SJCRH30 (cell line): Measurements from ENCODE around the gene PEPD. TPM values are rescaled to one million over a fixed set of nuclear protein-coding genes. Genes with fewer than 3 reads are reported as not detected.

Experiments used
- DNase-seq, 2 experiments: peaks; one replicate each; pipeline ENCODE4 v3.0.0-alpha.2; 2015 to 2020
- H3K27ac ChIP-seq: fragments of 250-450 bp; sonication (Bioruptor Pico); 2 replicates; pipeline ENCODE4 v1.5.1; 2020; ENCODE audit warnings: mild to moderate bottlenecking, moderate library complexity
- H3K27me3 ChIP-seq: fragments of 250-450 bp; sonication (Bioruptor Pico); 2 replicates; pipeline ENCODE4 v1.5.1; 2020; ENCODE audit warnings: mild to moderate bottlenecking, moderate library complexity
- H3K36me3 ChIP-seq: fragments of 250-450 bp; sonication (Bioruptor Pico); 2 replicates; pipeline ENCODE4 v1.5.1; 2020; ENCODE audit warnings: mild to moderate bottlenecking, moderate library complexity
- H3K4me1 ChIP-seq: fragments of 250-450 bp; sonication (Bioruptor Pico); 2 replicates; pipeline ENCODE4 v1.5.1; 2020; ENCODE audit warnings: mild to moderate bottlenecking, moderate library complexity
- H3K4me3 ChIP-seq: fragments of 250-450 bp; sonication (Bioruptor Pico); 2 replicates; pipeline ENCODE4 v1.5.1; 2020; ENCODE audit warnings: mild to moderate bottlenecking, moderate library complexity
- H3K9me3 ChIP-seq: fragments of 250-450 bp; sonication (Bioruptor Pico); replicated peaks from 2 replicates; pipeline ENCODE4 v1.5.1; 2020; ENCODE audit warnings: mild to moderate bottlenecking, moderate library complexity
- total RNA-seq: library from RNA; depleted of rRNA; stranded (reverse); fragments of >200 nt; shearing (Covaris generic); gene quantifications from 2 replicates; pipeline ENCODE4 v1.2.3, GENCODE V29; 2014

Gene PEPD
- total RNA-seq, 1 experiment from 2014 or later: 39.5 TPM

DNA sequence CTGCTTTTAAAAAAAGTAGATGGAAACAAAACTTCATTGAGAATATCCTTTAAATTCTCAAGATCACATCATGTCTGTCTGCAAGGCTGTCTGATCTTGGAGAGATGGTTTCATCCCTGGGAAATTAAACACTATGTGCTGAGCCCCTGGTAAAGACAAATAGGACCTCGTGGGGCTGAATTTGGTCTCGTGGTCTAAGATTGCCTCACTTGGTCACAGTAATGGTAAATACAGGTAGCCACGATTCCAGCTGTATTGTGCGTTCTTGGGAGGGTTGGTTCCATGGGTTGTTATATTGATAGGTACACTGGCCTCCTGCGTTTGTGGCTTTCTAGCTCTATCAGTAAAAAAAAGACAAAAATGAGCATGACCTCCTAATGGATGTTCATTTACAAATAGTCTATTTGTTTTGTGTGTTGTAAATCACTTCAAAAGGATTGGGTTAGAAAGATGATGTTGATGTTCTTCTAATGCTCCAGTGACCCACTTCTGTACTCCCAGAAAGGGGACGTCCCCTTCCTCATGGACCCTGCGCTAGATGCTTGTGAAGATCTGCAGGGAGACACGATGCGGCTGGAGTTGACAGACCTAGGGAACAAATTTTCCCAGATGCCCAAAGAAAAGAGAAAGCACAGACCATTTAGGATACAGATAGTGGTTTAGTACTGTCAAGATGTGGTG, 146.3 kb downstream of the PEPD start:
- Histone ChIP-seq H3K27ac (no peak overlapping the region), H3K4me3 (peak overlapping the region; percentile 85), H3K9me3 (no peaks in the 10 kb centered on the region), H3K36me3 (peaks cover 11% of the 10 kb centered on the region), H3K27me3 (no peaks in the 10 kb centered on the region), H3K4me1 (no peaks in the 10 kb centered on the region)
- no peak for DNase-seq

- Histone ChIP-seq H3K36me3 (peaks cover 2% of the 10 kb centered on the region; the same call in 1 of the 2 replicates), H3K27me3 (no peaks in the 10 kb centered on the region), H3K9me3 (no peaks in the 10 kb centered on the region), H3K27ac (peak overlapping the region; percentile 41; the same call in 1 of the 2 replicates), H3K4me3 (peak overlapping the region; percentile 85), H3K4me1 (no peaks in the 10 kb centered on the region)
- DNase-seq: peak; percentile 47 to 59
Observed at GRCh38 chr19:33374236-33374714, 147.3 kb downstream of the PEPD start.

GRCh38 chr19:33373453-33374235, 147.9 kb downstream of the PEPD start, which contains the start of gene CEBPG:
TSS of gene CEBPG (plus strand) at chr19:33373709. CDS start at chr19:33379240, 5,531 bp downstream.
- peak within 1 kb of the TSS; percentile 64 for H3K27ac ChIP-seq
- peak within 1 kb of the TSS; percentile 85 for H3K4me3 ChIP-seq
- no peaks in the 10 kb centered on the region for H3K27me3 ChIP-seq
- no peaks in the 10 kb centered on the region for H3K36me3 ChIP-seq
- DNase-seq: peak; percentile 92 to 93
- H3K9me3 ChIP-seq: no peaks in the 10 kb centered on the region
- H3K4me1 ChIP-seq: peaks cover 2% of the 10 kb centered on the region

DNA sequence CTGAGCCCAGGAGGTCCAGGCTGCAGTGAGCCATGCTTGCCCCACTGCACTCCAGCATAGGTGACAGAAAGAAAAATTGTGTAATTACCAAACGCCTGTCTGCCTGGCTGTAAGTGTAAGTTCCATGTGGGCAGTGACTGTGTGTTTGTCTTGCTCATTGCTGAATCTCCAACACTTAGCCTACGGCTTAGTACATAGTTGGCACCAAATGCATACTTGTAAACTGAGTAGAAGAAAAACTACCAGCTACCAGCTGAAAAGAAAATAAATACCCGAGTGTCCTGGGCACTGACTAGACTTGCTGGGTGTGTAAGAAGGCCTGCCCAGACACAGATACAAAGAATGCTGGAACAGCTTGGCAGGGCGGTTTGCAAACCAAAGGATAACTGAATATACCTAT, 150.8 kb downstream of the PEPD start:
- peaks cover 13% of the 10 kb centered on the region for H3K4me1 ChIP-seq
- H3K9me3 ChIP-seq: no peaks in the 10 kb centered on the region
- H3K36me3 ChIP-seq: no peaks in the 10 kb centered on the region
- H3K27me3 ChIP-seq: peaks cover 2% of the 10 kb centered on the region; the same call in 1 of the 2 replicates
- no peak overlapping the region for H3K27ac ChIP-seq
- H3K4me3 ChIP-seq: no peak overlapping the region
- no peak for DNase-seq

DNA sequence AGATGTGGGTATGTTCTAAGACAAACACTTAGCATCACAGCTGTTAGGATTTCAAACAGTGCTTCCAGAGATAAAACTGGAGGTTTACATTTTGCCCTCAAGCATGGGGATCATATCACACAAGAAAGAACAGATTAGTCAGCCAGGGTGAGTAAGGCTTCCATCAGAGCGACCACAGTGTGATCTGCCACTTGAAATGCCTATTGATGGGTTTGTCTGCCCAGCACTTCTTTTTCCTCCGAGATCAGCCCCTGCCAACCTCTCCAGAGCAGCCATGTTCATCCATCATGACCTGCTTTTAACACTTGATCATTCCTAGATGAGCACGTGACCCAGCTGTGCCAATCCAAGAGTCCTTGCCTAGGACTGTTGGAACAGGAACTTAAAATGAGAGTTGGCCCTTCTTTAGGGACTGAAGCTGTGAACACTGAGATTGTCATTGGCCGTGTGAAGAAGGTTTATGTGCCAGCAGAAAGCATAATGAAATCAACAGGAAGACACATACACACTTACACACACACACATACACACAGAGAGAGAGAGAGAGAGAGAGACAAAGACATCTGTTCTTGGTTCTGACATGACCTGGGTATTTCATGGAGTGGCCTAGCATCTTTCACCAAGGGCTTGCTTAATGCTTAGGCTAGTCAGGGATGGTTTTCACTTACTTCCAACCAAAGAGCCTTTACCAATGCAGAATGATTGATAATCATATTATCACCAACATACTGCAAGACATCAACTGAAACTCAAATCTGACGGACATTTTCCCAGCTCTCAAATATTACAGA, 153.3 kb downstream of the PEPD start:
- no peak overlapping the region; the same call in 1 of the 2 replicates for H3K27ac ChIP-seq
- H3K27me3 ChIP-seq: peaks cover 5% of the 10 kb centered on the region; the same call in 1 of the 2 replicates
- no peaks in the 10 kb centered on the region for H3K36me3 ChIP-seq
- H3K9me3 ChIP-seq: no peaks in the 10 kb centered on the region
- no peak overlapping the region for H3K4me3 ChIP-seq
- DNase-seq: peak; percentile 61 to 75
- H3K4me1 ChIP-seq: peaks cover 13% of the 10 kb centered on the region

DNA sequence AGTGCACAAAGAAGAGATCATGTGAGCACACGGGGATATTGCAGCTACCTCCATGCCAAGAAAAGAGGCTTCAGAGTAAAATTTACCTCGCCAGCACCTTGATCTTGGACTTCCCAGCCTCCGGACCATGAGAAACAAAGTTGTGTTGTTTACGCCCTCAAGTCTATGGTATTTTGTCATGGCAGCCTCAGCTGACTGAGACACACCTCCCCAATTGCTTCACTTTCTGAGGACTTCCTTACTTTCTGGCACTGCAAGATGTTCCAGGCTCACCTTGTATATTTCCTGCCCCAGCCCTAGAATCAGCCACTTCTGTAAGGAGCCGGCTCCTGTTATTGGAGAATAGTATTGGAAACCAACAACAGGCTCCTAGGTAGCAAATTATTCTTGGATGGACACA, 154.7 kb downstream of the PEPD start:
- Histone ChIP-seq H3K27ac (no peak overlapping the region), H3K36me3 (no peaks in the 10 kb centered on the region), H3K27me3 (peaks cover 5% of the 10 kb centered on the region; the same call in 1 of the 2 replicates), H3K4me3 (no peak overlapping the region), H3K9me3 (no peaks in the 10 kb centered on the region), H3K4me1 (peaks cover 13% of the 10 kb centered on the region)
- DNase-seq: no peak

- peaks cover 5% of the 10 kb centered on the region; the same call in 1 of the 2 replicates for H3K27me3 ChIP-seq
- H3K4me3 ChIP-seq: no peak overlapping the region
- peaks cover 13% of the 10 kb centered on the region for H3K4me1 ChIP-seq
- no peaks in the 10 kb centered on the region for H3K9me3 ChIP-seq
- H3K27ac ChIP-seq: no peak overlapping the region
- DNase-seq: no peak
- no peaks in the 10 kb centered on the region for H3K36me3 ChIP-seq
Observed at GRCh38 chr19:33366127-33366526, 155.5 kb downstream of the PEPD start.

GRCh38 chr19:33365691-33366090, 155.9 kb downstream of the PEPD start:
- Histone ChIP-seq H3K9me3 (no peaks in the 10 kb centered on the region), H3K27me3 (peaks cover 5% of the 10 kb centered on the region; the same call in 1 of the 2 replicates), H3K4me1 (peaks cover 13% of the 10 kb centered on the region), H3K4me3 (no peak overlapping the region), H3K27ac (no peak overlapping the region), H3K36me3 (no peaks in the 10 kb centered on the region)
- DNase-seq: no peak

DNA sequence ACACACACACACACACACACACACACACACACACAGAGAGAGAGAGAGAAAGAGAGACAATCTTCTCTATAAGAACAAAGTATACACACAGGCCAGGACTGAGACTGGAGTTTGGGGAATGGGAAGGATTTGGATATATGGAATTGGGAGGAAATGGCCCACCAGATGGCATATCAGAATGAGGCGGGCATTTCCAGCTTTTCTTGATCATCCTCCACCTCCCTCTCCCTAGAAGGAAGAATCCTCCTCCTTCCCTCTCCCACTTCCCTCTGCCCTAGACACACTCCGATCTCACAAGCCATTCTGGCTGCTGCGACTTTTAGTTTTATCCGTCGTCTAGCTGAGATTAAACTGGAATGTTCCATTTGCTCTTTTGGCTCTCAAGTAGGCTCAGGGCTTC, 158.1 kb downstream of the PEPD start:
- peaks cover 5% of the 10 kb centered on the region; the same call in 1 of the 2 replicates for H3K27me3 ChIP-seq
- H3K36me3 ChIP-seq: no peaks in the 10 kb centered on the region
- H3K9me3 ChIP-seq: no peaks in the 10 kb centered on the region
- H3K27ac ChIP-seq: no peak overlapping the region
- no peak for DNase-seq
- peaks cover 9% of the 10 kb centered on the region for H3K4me1 ChIP-seq
- no peak overlapping the region for H3K4me3 ChIP-seq

GRCh38 chr19:33362508-33363228, 158.9 kb downstream of the PEPD start:
- no peaks in the 10 kb centered on the region for H3K36me3 ChIP-seq
- H3K27me3 ChIP-seq: peaks cover 5% of the 10 kb centered on the region; the same call in 1 of the 2 replicates
- H3K27ac ChIP-seq: no peak overlapping the region
- no peak for DNase-seq
- H3K9me3 ChIP-seq: no peaks in the 10 kb centered on the region
- H3K4me3 ChIP-seq: no peak overlapping the region
- H3K4me1 ChIP-seq: peaks cover 1% of the 10 kb centered on the region; the same call in 1 of the 2 replicates

- DNase-seq: no peak
- H3K27ac ChIP-seq: no peak overlapping the region
- H3K4me3 ChIP-seq: no peak overlapping the region
- no peaks in the 10 kb centered on the region for H3K36me3 ChIP-seq
- H3K4me1 ChIP-seq: no peaks in the 10 kb centered on the region
- no peaks in the 10 kb centered on the region; the same call in 1 of the 2 replicates for H3K9me3 ChIP-seq
- no peaks in the 10 kb centered on the region; the same call in 1 of the 2 replicates for H3K27me3 ChIP-seq
Observed at GRCh38 chr19:33359581-33359980, 162.0 kb downstream of the PEPD start.

GRCh38 chr19:33358408-33358807, 163.2 kb downstream of the PEPD start:
- Histone ChIP-seq H3K9me3 (no peaks in the 10 kb centered on the region; the same call in 1 of the 2 replicates), H3K4me3 (no peak overlapping the region), H3K4me1 (no peaks in the 10 kb centered on the region; the same call in 1 of the 2 replicates), H3K36me3 (no peaks in the 10 kb centered on the region), H3K27ac (no peak overlapping the region), H3K27me3 (no peaks in the 10 kb centered on the region; the same call in 1 of the 2 replicates)
- DNase-seq: no peak

- H3K36me3 ChIP-seq: no peaks in the 10 kb centered on the region
Observed at GRCh38 chr19:33357556-33357955, 164.0 kb downstream of the PEPD start.

DNA sequence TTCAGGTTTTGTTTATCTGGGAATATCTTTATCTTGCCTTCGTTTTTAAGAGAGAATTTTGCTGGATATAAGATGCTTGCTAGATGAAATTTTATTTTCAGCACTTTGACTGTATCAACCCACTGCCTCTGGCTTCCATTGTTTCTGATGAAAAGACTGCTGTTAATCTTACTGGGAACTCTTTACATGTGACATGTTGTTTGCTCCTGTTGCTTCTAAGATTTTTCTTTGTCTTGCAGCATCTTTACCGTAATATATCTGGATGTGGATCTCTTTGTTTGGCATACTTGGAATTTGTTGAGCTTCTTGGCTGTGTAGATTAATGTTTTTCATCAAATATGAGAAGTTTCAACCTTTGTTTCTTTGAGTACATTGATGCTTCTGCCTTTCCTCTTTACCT, 166.1 kb downstream of the PEPD start:
- Histone ChIP-seq H3K4me3 (no peak overlapping the region), H3K27ac (no peak overlapping the region), H3K9me3 (no peaks in the 10 kb centered on the region; the same call in 1 of the 2 replicates), H3K4me1 (no peaks in the 10 kb centered on the region; the same call in 1 of the 2 replicates), H3K27me3 (no peaks in the 10 kb centered on the region), H3K36me3 (no peaks in the 10 kb centered on the region)
- no peak for DNase-seq

More at GRCh38 chr19:33357556-33357955, 164.0 kb downstream of the PEPD start:
- DNase-seq: no peak
- no peak overlapping the region for H3K4me3 ChIP-seq
- H3K27ac ChIP-seq: no peak overlapping the region
- H3K27me3 ChIP-seq: no peaks in the 10 kb centered on the region
- no peaks in the 10 kb centered on the region; the same call in 1 of the 2 replicates for H3K9me3 ChIP-seq
- H3K4me1 ChIP-seq: no peaks in the 10 kb centered on the region; the same call in 1 of the 2 replicates
